HG02759 (cell line): Measurements from ENCODE around the gene YWHAG.
A peak's percentile ranks its signal among the peaks of the same experiment; 100 is the strongest.
"Not testable (repeated sequence)": the region's sequence is repeated elsewhere in the genome, so short reads cannot be mapped to it uniquely, and the experiment has no call there.

ENCODE experiments used
- ATAC-seq: cut with Tn5 transposase; IDR thresholded peaks from one replicate; pipeline ENCODE4 v1.9.1; 2021; ENCODE audit warnings: mild to moderate bottlenecking, moderate library complexity; ENCODE audit not compliant: unreplicated experiment

Gene YWHAG

DNA sequence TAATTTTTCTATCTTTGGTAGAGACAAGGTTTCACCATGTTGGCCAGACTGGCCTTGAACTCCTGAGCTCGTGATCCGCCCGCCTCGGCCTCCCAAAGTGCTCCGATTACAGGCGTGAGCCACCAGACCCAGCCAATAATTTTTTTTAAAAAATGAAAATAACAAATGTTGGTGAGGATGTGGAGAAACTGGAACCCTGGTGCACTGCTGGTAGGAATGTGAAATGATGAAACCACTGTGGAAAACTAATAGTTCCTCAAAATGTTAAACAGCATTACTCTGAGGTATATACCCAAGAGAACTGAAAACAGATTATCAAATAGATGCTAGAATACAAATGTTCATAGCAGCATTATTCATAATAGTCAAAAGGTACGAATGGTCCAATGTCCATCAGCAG, 23.0 kb upstream of the YWHAG start:
- ATAC-seq, result no peak

DNA sequence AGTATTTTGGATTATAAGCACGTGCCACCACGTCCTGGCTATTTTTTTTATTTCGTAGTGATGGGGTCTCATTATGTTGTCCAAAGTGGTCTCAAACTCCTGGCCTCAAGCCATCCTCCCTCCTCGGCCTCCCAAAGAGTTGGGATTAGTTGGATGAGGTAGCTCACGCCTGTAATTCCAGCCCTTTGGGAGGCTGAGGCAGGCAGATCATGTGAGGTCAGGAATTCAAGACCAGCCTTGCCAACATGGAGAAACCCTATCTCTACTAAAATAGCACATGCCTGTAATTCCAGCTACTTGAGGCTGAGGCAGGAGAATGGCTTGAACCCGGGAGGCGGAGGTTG, 21.8 kb upstream of the YWHAG start:
- no peak for ATAC-seq

DNA sequence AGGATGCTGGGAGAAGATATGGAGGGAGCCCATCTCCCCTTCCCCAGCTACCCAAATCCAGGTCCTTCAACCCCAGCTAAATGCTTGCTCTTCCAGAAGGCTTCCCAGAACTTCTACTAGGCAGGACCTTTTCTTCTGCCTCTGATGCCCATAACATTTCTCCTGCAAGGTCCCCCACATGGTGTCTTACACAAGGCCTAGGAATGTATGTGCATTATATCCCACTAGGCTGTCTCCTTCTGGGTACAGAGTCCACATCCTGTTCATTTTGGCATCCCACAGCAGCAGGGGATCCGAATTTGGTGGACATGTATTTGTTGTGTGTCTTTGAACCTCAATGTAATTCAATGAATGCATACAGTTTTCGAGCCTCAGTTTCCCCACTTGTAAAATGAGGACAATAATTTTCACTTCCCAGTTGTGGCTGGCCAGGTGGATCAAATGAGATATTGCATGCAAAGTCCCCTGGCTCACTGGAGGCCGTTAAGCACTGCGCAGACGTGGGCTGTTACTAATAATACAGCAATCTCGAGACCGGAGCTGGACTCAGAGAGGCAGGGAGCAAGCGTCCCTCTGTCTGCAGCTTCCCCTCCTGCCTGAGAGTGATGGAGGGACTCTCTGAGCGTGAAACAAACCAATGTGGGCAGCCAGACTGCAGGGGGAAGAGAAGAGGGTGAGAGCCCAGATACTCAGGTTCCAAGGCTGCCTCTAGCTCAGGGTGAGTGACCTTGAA, 18.6 kb upstream of the YWHAG start:
- no peak for ATAC-seq

DNA sequence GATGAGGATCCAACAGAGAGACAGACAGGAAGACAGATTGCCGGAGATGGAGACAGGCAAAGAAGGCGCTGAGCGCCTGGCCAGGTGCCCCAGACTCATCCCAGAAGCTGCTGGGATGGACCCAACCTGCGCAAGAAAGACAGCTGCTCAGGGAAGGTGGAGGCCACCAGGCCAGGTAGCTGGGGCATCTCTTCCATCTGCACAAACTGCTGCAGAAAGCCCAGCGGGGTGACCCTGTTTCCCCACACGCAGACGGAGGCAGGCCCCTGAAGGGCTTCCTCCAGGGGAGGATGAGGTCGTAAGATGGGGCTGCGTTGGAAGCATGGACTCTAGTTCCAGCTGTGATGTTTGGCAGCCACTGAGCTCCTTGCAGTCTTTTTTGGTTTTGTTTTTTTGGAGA, 16.5 kb upstream of the YWHAG start:
- ATAC-seq, result no peak

DNA sequence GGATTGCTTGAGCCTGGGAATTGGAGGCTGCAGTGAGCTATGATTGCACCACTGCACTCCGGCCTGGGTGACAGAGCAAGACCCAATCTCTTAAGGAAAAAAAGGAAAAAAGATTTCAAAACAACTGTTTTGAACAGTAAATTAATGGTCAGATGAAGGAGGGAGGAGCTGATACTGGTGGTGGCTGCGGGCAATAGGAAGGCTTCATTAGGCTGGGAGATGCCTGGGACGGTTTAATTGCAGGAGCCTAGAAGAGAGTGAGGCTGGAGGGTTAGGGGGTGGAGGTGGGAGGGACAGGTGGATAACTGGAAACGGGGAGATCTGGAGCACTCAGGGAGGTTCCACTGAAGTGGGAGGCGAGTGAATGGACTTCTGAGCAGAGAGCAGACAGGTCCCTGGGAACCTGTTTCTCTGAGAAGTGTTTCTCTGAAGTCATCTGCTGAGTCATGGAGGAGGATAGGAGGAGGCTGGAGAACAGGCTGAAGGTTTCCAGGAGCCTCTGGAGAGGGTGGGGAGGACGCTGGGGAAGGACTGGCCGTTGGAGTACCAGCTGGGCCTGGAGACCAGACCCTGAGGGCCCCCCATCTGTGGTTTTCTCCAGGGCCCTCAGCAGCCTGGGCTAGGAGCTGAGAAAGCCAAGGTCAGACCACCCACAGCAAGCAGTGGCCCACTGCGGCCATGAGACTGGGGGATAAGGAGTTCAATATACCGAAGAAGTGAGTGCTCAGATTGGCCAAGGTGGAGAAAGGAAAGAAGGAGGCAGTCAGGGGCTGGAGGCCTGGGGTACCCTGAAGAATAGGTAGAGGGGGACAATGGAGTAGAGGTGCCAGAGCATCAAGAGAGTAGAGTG, 14.4 kb upstream of the YWHAG start:
- ATAC-seq, result no peak

DNA sequence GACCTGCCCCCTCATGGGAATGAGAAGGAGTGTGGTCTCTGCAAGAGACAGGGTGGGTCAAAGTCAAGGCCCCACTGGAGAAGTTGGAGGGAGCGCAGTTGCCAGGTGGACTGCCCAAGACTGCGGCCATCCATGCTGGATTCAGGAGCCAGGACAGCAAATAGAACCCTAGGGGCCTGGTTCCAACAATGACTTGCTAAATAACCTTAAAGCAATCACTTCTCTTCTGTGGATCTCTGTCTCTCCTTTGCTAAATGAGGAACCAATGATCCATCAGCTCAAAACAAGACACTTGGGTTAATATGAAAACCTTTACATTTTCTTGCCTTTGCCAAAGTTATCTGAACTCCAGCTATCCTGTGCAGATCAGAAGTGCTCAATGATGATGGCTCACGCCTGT, 12.6 kb upstream of the YWHAG start:
- no peak for ATAC-seq

DNA sequence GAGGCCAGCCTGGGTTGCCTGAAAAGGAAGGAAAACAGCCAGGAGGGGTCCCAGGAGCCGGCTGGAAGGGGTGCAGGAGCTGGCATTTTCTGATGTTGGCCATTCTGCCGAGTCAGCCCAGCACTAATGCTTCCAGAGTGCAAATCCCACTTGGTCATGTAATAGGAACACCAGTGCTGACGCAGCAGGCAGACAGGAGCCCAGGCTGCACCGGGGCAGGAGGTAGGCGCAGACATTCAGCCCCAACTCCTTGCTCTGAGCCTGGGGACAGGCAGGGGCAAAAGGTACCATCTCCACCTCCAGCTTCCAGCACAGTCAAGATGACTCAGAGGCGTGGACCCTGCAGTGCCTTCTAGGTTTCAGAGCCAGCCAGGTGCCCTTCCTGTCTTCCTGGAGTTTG, 10.2 kb upstream of the YWHAG start:
- ATAC-seq, result no peak

DNA sequence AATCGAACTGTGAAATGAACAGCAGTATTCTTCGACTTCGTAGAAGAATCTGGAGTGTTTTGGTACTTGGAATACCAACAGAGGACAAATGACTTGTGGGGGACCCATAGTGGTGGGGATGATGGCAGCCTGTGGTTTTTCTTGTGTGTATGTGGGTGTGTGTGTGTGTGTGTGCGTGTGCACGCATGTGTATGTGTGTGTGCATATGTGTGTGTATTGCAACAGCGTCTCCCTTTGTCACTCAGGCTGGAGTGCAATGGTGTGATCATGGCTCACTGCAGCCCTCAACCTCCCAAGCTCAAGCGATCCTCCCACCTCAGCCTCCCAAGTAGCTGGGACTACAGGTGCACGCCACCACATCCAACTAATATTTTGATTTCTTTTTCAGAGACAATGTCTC, 9.4 kb upstream of the YWHAG start:
- ATAC-seq, result no peak

DNA sequence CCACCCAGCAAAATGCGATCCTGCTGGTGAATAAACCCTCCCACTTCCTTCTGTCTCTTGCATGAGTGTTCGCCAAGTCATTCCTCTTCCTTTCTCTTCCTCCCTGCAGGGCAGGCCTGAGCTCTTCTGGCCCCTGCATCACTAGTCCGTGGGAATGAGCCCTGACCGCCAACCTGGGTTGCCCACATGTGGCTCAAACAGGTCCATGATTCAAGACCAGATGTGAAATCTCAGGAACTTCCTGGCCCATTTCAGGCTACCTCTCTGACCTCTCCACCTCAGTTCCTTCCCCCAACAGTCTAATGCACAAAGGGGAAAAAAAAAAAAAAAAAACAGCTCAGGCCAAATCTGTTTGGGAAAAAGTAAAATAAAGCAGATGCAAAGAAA, 5.4 kb upstream of the YWHAG start:
- ATAC-seq, result no peak

DNA sequence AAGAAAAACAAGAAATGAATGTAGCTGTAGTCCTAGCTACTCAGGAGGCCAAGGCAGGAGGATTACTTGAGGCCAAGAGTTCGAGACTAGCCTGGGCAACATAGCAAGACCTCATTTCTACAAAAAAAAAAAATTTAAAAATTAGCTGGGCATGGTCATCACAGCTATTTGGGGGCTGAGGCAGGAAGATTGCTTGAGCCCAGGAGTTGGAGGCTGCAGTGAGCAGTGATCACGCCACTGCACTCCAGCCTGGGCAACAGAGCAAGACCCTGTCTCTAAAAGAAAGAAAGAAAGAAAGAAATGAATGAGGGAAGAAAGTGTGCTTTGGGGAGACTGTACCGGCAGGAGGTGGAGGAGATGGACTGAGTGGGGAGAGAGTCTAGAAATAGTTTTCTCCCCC, 5.0 kb upstream of the YWHAG start:
- not testable (repeated sequence) for ATAC-seq

DNA sequence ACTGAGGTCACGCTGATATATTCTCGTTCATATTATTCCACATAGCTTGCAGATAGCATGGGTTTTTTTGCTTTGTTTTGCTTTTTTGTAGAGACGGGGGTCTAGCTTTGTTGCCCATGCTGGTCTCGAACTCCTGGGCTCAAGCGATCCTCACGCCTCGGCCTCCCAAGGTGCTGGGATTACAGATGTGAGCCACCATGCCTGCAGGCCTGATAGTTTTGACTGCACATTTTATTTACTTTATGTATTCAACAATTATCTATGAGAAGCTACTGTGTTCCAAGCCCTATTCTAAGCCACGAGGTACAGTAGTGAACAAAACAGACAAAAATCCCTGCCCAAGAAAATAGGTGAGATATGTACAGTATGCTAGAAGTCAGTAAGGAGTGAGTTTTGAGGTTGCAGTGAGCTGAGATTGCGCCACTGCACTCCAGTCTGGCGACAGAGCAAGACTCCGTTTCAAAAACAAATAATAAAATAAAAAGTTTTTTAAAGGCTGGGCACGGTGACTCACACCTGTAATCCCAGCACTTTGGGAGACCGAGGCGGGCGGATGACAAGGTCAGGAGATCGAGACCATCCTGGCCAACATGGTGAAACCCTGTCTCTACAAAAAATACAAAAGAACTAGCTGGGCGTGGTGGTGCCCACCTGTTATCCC, 1.3 kb upstream of the YWHAG start:
- ATAC-seq, result no peak

DNA sequence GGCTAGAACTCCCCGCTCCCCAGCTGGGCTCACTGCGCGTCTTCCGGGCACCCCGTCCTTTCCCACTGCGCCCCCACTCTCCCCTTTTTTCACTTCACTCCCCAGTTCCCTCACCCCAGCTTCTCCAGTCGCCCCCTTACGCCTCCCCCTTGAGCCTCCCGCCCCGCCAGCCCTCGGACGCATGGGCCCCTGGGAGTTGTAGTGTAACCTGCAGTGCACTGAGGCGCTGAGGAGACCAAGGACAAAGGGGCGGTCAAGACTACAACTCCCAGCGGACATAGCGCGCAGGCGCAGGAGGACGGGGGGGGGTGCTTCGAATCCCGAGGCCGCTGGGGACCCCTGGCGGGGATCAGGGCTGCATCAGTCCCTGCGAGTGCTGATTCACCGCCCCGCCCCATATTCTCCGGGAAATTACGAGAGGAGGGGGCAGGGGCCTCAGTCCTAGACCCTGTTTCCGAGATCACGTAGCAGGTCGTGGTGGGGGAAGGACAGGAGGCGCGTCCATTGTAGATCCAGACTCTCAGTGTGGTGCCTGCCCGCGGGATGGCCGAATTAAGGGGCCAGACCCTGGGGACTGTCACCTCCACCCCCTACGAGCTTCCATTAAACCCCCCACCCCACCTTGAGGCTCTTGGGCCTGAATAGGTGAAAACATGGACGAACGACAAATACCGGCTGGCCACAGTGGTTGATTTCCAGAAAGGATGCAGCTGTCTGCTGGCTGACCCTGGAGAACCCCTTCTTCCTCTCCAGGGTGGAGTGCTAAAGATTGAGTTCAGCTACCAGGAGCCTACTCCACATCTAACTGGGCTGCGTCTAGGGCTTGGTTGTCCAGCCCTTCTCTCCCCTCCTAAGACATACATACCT, 553 bp upstream of the YWHAG start:
- peak; percentile 88 for ATAC-seq

DNA sequence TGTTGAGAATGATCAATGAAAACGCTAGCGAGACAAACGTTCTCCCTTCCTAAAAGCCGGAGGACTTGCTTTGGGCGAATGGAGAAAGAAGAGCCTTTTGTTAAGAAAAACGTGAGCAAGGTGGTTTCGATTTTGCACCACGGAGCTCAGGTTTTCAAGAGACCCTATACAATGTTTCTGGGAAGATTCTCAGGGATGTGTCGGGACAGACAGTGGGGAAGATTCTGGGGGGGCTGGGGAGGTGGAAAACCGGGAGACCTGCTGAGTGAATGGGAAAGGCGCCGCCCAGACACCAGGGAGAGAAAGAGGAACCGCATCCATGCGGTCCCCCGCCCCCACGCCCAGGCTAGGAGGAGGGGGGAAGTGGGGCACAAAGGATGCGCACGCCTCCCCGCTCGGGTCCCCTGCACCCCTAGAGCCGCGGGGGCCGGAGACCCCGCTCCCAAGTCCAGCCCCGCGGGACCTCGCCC, 745 bp downstream of the YWHAG start:
- peak; percentile 19 for ATAC-seq

DNA sequence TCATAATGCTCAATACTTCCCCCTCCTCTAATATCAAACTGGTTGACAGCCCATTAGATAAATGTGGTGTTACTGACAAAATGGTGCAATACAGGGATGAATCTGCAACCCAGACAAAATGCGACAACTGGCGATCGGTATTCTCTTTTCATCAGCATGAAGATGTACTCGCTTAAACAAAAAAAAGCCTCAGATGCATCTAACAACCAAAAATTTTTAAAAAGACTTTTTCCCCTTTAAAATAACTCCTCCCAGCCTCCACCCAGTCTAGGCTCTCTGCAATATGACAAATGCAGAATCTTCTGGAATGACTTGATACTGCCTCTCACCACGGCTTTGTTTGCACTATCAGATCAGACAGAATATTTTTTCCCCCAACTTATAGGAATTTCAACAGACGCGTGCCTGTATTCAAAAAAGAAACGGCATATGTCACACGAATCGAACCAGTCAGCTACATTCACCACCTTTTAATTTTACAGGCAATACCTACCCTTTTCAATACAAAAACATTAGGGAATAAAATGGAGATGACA, 1.2 kb downstream of the YWHAG start:
- ATAC-seq, result no peak

DNA sequence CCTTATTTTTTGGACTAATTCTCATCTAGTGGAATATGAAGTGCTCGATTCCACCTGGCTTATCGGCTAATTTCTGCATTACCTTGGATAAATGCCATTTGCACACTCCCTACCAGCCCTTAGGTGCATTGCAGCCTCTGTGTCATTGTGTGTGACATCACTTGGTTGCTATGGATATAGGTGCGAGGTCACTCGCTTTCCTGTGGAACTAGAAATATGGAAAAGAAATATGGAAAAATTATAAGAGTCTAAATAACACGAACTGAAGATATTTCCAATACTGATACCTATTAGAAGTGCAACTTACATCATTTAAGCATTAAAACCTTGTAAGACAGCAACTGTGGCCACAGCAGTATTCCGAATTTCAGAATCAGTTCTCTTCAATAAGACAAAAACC, 2.0 kb downstream of the YWHAG start:
- no peak for ATAC-seq

DNA sequence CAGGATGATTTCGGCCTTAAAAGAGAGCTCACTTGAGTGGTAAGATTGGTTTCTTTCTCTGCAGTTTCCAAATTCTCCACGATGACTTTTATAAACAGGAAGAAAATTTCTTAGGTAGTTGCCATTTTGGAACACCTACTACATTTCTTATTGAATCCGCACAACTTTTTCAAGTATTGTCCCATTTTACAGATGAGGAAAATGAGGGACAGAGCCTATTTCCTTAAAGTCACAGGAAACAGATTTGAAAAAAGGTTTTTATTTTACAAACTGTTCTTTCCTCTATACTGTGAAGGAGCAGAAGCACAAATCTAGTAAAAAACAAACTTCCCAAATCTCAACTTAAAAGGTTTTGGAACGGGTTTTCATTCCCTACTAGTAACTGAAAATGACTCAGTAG, 2.7 kb downstream of the YWHAG start:
- no peak for ATAC-seq

DNA sequence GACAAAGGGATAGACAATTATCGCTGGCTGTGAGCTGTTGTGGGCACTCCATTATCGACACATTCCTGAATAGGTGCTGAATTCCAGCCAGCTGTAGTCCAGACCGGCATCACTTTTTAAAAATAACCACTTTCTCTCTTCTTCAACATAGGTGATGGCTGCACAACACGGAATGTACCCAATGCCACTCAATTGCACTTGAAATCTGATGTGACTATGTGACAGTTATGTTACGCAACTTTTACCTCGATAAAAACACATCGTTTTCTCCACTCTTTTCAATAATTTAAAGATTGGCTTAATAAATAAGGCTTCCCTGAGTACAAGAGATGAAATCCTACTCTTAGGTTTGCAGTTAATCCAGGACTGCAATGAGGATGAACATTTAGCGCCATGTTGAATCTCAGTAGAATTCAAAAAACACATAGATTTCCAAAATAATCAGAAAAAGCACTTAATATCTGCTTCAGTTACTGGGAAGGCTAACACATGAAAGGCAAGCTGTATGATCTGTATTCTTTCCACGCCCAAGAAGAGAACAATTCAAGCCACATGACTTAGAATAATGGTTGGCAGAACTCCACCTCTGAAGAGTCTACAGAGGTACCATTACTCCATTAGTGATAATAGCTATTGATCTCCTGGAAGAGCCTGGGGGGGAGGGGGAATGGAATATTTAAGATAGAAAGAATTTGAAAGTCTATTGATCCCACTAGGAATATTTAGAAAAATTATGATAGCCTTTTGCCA, 3.6 kb downstream of the YWHAG start:
- ATAC-seq, result no peak

DNA sequence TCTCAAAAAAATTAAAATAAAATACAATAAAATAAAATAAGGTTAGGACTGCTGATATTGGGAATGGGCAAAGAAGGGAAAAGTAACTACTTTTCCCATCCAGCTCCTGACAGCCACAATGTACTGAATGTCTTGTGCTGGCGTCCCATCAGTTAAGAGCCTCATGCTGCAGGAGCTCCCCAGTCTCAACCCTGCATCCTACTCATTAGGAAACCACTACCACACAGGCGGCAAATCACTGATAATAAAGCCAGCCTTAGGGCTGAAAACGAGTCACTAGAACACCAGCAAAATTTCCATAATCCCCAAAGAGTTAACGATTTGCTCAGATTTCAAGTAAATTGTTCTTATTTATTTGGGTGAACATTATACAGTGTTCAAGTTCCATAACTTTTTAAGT, 4.3 kb downstream of the YWHAG start:
- ATAC-seq, result no peak

DNA sequence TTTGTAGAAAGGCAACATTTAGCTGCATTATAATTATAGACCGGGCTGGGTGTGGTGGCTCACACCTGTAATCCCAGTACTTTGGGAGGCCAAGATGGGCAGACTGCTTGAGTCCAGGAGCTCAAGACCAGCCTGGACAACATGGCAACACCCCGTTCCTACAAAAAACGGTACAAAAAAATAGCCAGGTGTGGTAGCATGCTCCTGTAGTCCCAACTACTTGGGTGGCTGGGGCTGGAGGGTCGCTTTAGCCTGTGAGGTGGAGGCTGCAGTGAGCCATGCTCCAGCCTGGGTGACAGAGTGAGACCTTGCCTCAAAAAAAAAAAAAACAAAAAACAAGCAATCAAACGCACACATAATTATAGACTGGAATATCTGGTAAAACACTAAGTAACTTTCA, 5.0 kb downstream of the YWHAG start:
- ATAC-seq, result no peak

DNA sequence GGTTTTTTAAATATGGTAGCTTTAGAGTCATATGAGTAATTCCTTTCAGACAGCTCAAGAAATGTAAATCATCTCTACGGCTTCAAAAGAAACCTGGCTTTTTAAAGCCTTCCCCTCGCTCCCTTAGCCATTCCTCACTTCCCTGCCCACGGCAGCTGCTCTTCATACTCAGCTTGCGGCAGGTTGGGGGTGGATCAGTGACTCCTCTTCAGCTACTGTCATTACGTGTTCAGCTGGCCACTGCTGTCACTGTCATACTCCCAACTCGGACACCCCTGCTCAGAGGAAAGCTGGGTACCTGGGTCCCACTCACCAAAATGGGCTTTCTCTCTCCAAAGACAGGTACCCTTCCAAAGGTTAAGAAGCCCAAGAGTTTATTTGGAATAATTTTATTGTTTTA, 6.6 kb downstream of the YWHAG start:
- ATAC-seq, result no peak
